22Rv1 (cell line): Measurements from ENCODE around the gene BARX1.

Experiments
- CTCF ChIP-seq: fragments of 450-650 bp; IDR thresholded peaks from 2 replicates; pipeline ENCODE4 v1.5.1; 2017; ENCODE audit warnings: mild to moderate bottlenecking
- ZFX ChIP-seq: fragments of 450-650 bp; IDR thresholded peaks from 2 replicates; pipeline ENCODE4 v1.6.1; 2017; ENCODE audit warnings: antibody characterized with exemption, borderline replicate concordance

- TF ChIP-seq CTCF (no peak), ZFX (no peak)
Measured at GRCh38 chr9:93976973-93977372, 21.8 kb upstream of the BARX1 start.
